Measurements from ENCODE around the gene DNAH11. TPM values are rescaled to one million over a fixed set of nuclear protein-coding genes. Genes with fewer than 3 reads are reported as not detected.

Gene DNAH11
- total and polyA plus RNA-seq, 11 donors = 0.04 to 0.98 (median 0.23) TPM

GRCh38 chr7:21771266-21771665 lies 228.4 kb downstream of the DNAH11 start:
- intact Hi-C loops (cut with DNase I) = loop anchor here in 1 of 10 donors (10.0 kb wide), 1 partner anchor 234 kb away; no protein-coding TSS in a partner anchor
- no peak for DNase-seq
- Histone ChIP-seq H3K4me1 (peaks cover 0 to 14% (median 2%) of the 10 kb centered on the region in 12 donors), H3K27ac (no peak overlapping the region), H3K4me3 (no peak overlapping the region), H3K27me3 (peaks cover 0 to 5% (median 0%) of the 10 kb centered on the region in 9 donors), H3K36me3 (no peaks in the 10 kb centered on the region), H3K9me3 (no peaks in the 10 kb centered on the region)
- ATAC-seq = no peak
- 47 to 65% (median 52%) methylated on average over 5 of the region's 5 CpGs for WGBS, 4 donors
- no peak for TF ChIP-seq CTCF (IDR thresholded peaks at IDR 0.05)
- TF ChIP-seq POLR2A (IDR thresholded peaks at IDR 0.05) = no peak

- TF ChIP-seq POLR2A (IDR thresholded peaks at IDR 0.05) = no peak
- TF ChIP-seq CTCF (IDR thresholded peaks at IDR 0.05) = no peak
- DNase-seq = no peak
- H3K4me1 ChIP-seq = peaks cover 0 to 8% (median under 1%) of the 10 kb centered on the region in 12 donors
- 4 to 9% (median 8%) methylated on average over 5 of the region's 5 CpGs for WGBS, 4 donors
- H3K27ac ChIP-seq = no peak overlapping the region
- H3K4me3 ChIP-seq = peak overlapping the region in 1 of 12 donors; percentile 5
- no peak for ATAC-seq
- H3K9me3 ChIP-seq = no peaks in the 10 kb centered on the region
- H3K27me3 ChIP-seq = peaks cover 0 to 5% (median 0%) of the 10 kb centered on the region in 9 donors
- intact Hi-C loops (cut with DNase I) = loop anchor here in 1 of 10 donors (10.0 kb wide), 1 partner anchor 233 kb away; no protein-coding TSS in a partner anchor
- H3K36me3 ChIP-seq = no peaks in the 10 kb centered on the region
Measured at GRCh38 chr7:21771906-21772610, 229.2 kb downstream of the DNAH11 start.

DNA sequence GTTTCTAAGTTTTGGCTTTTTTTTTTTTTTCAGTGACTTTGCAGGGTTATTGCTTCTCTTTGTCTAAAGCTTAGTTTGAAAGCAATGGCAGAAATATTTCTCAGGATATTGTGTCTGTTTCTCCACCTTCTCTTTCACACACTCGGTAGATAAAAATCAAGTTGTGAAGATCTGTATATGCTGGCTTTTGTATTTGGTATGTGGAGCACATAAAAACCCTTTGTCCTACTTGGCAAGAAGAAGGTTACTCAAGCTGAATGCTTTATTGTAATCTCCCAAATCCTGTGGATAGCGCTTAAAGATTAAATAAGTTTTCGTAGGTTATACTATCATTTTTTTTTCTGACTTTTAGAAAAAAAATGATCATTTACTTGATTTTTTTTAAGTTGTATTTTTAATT lies 230.5 kb downstream of the DNAH11 start:
- H3K27ac ChIP-seq = no peak overlapping the region
- WGBS, 4 donors = 66 to 69% (median 68%) methylated on average over 3 of the region's 3 CpGs
- ATAC-seq (no peak), DNase-seq (no peak)
- H3K36me3 ChIP-seq = no peaks in the 10 kb centered on the region
- H3K9me3 ChIP-seq = no peaks in the 10 kb centered on the region
- intact Hi-C loops (cut with DNase I) = loop anchor here in 1 of 10 donors (10.0 kb wide), 1 partner anchor 231 kb away; no protein-coding TSS in a partner anchor
- peaks cover 0 to 5% (median 0%) of the 10 kb centered on the region in 9 donors for H3K27me3 ChIP-seq
- peaks cover 0 to 8% (median 0%) of the 10 kb centered on the region in 12 donors for H3K4me1 ChIP-seq
- TF ChIP-seq CTCF (IDR thresholded peaks at IDR 0.05) (no peak), POLR2A (IDR thresholded peaks at IDR 0.05) (no peak)
- H3K4me3 ChIP-seq = no peak overlapping the region

GRCh38 chr7:21777921-21778320 lies 235.1 kb downstream of the DNAH11 start:
- H3K27ac ChIP-seq = no peak overlapping the region
- no peak for ATAC-seq
- no peaks in the 10 kb centered on the region for H3K4me1 ChIP-seq
- H3K4me3 ChIP-seq = no peak overlapping the region
- no peak for TF ChIP-seq CTCF (IDR thresholded peaks at IDR 0.05)
- no peak for TF ChIP-seq POLR2A (IDR thresholded peaks at IDR 0.05)
- WGBS, 4 donors = 90 to 92% (median 90%) methylated on average over 2 of the region's 2 CpGs
- H3K9me3 ChIP-seq = no peaks in the 10 kb centered on the region
- H3K36me3 ChIP-seq = no peaks in the 10 kb centered on the region
- no peak for DNase-seq
- no peaks in the 10 kb centered on the region for H3K27me3 ChIP-seq
- intact Hi-C loops (cut with DNase I) = loop anchor here in 1 of 10 donors (10.0 kb wide), 1 partner anchor 227 kb away; no protein-coding TSS in a partner anchor
